Keratinocyte (primary cell): ENCODE data around the gene MAP7D3. TPM values are rescaled to one million over a fixed set of nuclear protein-coding genes. Genes with fewer than 3 reads are reported as not detected.

Experiments used
- DNase-seq: peaks from one replicate; pipeline ENCODE4 v3.0.0-alpha.2; 2011; ENCODE audit warnings: low read depth, missing footprints, low spot score
- FAIRE-seq: peaks from 2 replicates; lab custom pipeline; 2011; peaks lifted over from hg19 to GRCh38; lab: Jason Lieb, UNC
- H2AFZ ChIP-seq: 2 replicates; pipeline ENCODE4 v1.6.0; 2012; ENCODE audit warnings: low read length, control low read depth, inconsistent platforms; ENCODE audit not compliant: control insufficient read depth
- H3K27ac ChIP-seq: 2 replicates; pipeline ENCODE4 v1.5.1; 2011; ENCODE audit warnings: low read length; ENCODE audit not compliant: control insufficient read depth, insufficient read depth
- H3K27me3 ChIP-seq: 3 replicates; pipeline ENCODE4 v1.6.0; 2011; ENCODE audit warnings: low read length; ENCODE audit not compliant: control insufficient read depth, insufficient read depth; ENCODE audit errors: extremely low read depth
- H3K36me3 ChIP-seq, 2 experiments: 2 replicates in 1 of 2; 3 replicates in 1 of 2; pipeline ENCODE4 v1.5.1; 2011; ENCODE audit warnings: low read length in 2 of 2, mild to moderate bottlenecking in 1 of 2; ENCODE audit not compliant: control insufficient read depth in 2 of 2, insufficient read depth in 2 of 2; ENCODE audit errors: extremely low read depth in 1 of 2
- H3K4me1 ChIP-seq: 3 replicates; pipeline ENCODE4 v1.5.1; 2011; ENCODE audit warnings: low read length; ENCODE audit not compliant: control insufficient read depth, insufficient read depth; ENCODE audit errors: extremely low read depth
- H3K4me2 ChIP-seq: 3 replicates; pipeline ENCODE4 v1.6.0; 2011; ENCODE audit warnings: low read depth, low read length; ENCODE audit not compliant: control insufficient read depth, insufficient read depth; ENCODE audit errors: extremely low read depth
- H3K4me3 ChIP-seq, 3 experiments: fragments of 200-600 bp in 1 of 3; sonication (generic) in 1 of 3; 2 replicates in 2 of 3; 3 replicates in 1 of 3; pipeline ENCODE4 v1.5.1; 2011 to 2016; ENCODE audit warnings: low read length in 3 of 3, mild to moderate bottlenecking in 3 of 3, control low read depth in 2 of 3, inconsistent platforms in 1 of 3, low read depth in 1 of 3, mixed read lengths in 1 of 3, mixed run types in 1 of 3, moderate library complexity in 1 of 3; ENCODE audit not compliant: control insufficient read depth in 2 of 3, insufficient read depth in 2 of 3; ENCODE audit errors: extremely low read depth in 1 of 3
- H3K79me2 ChIP-seq: 2 replicates; pipeline ENCODE4 v1.6.0; 2012; ENCODE audit warnings: low read length; ENCODE audit not compliant: control insufficient read depth, insufficient read depth
- H3K9ac ChIP-seq: 3 replicates; pipeline ENCODE4 v1.6.0; 2011; ENCODE audit warnings: low read length; ENCODE audit not compliant: control insufficient read depth, insufficient read depth; ENCODE audit errors: extremely low read depth
- H3K9me1 ChIP-seq: 3 replicates; pipeline ENCODE4 v1.6.0; 2011; ENCODE audit warnings: low read length; ENCODE audit not compliant: control insufficient read depth, insufficient read depth; ENCODE audit errors: extremely low read depth
- H3K9me3 ChIP-seq: 2 replicates; pipeline ENCODE4 v1.5.1; 2012; ENCODE audit warnings: low read depth, low read length; ENCODE audit not compliant: control insufficient read depth
- H4K20me1 ChIP-seq: 3 replicates; pipeline ENCODE4 v1.6.0; 2011; ENCODE audit warnings: low read length; ENCODE audit not compliant: control insufficient read depth, insufficient read depth; ENCODE audit errors: extremely low read depth
- CTCF ChIP-seq, 3 experiments: IDR thresholded peaks in 1 of 3; conservative IDR thresholded peaks in 1 of 3; optimal IDR thresholded peaks in 1 of 3; 2 replicates in 2 of 3; 3 replicates in 1 of 3; pipeline versions ENCODE3 to v1.5.1; 2011; ENCODE audit warnings: low read length in 3 of 3, mild to moderate bottlenecking in 3 of 3, moderate library complexity in 2 of 3, control low read depth in 1 of 3, inconsistent platforms in 1 of 3; ENCODE audit not compliant: insufficient read depth in 2 of 3; ENCODE audit errors: extremely low read depth in 1 of 3
- EZH2 ChIP-seq: IDR thresholded peaks from one replicate; pipeline ENCODE4 v1.6.1; 2012; ENCODE audit warnings: inconsistent platforms, mild to moderate bottlenecking, low read length, moderate library complexity
- dilution Hi-C: fragments of 300-500 bp; cut with MboI; formaldehyde crosslinking; loops from one replicate; pipeline ENCODE4 v1.7.0; 2020; ENCODE audit warnings: low sequenced_read_pairs; ENCODE audit not compliant: extremely low pct_ligation_motif_present
- polyA plus RNA-seq, 5 experiments: library from polyadenylated mRNA; depleted of rRNA in 3 of 5; stranded (reverse) in 3 of 5; stranded (forward) in 1 of 5; unstranded in 1 of 5; fragments of >200 nt; gene quantifications; 1 replicate in 1 of 5; 2 replicates in 3 of 5; 3 replicates in 1 of 5; pipeline versions ENCODE4 v1.2.1 to v1.2.3, GENCODE V29; 2011 to 2012; ENCODE audit warnings: missing spikeins in 2 of 5, low read depth in 1 of 5, low replicate concordance in 1 of 5

MAP7D3 gene
- polyA plus RNA-seq, 1 donor (not counting 4 experiments of a cell fraction or from before 2014, with no cell fraction given): 13.6 TPM

GRCh38 chrX:136255541-136255940 lies 4.3 kb upstream of the MAP7D3 start:
- dilution Hi-C loops: no loop called here
- Histone ChIP-seq H3K9me3 (no peaks in the 10 kb centered on the region), H3K4me2 (no peak overlapping the region), H3K4me3 (no peak overlapping the region), H3K9me1 (no peaks in the 10 kb centered on the region), H3K27ac (no peak overlapping the region), H3K36me3 (no peaks in the 10 kb centered on the region), H4K20me1 (no peaks in the 10 kb centered on the region), H3K79me2 (no peaks in the 10 kb centered on the region), H2AFZ (no peak overlapping the region), H3K27me3 (no peaks in the 10 kb centered on the region), H3K4me1 (peaks cover 12% of the 10 kb centered on the region), H3K9ac (no peak overlapping the region)
- no peak for TF ChIP-seq EZH2
- TF ChIP-seq CTCF (optimal IDR thresholded peaks at IDR 0.05 in 1 of 3, IDR thresholded peaks at IDR 0.05 in 1 of 3, conservative IDR thresholded peaks at IDR 0.05 in 1 of 3; ENCODE audit: extremely low read depth in 1 of 3, insufficient read depth in 2 of 3, low read length in 3 of 3): no peak
- FAIRE-seq (no peak), DNase-seq (no peak)

GRCh38 chrX:136250191-136251040 lies 784 bp downstream of the MAP7D3 start:
- H2AFZ ChIP-seq: peak overlapping the region; percentile 36
- FAIRE-seq: no peak
- peak overlapping the region; percentile 70 for H3K9ac ChIP-seq
- H3K9me3 ChIP-seq: no peaks in the 10 kb centered on the region
- H3K4me2 ChIP-seq: peak overlapping the region; percentile 68
- H3K27me3 ChIP-seq: no peaks in the 10 kb centered on the region
- H4K20me1 ChIP-seq: no peaks in the 10 kb centered on the region
- dilution Hi-C loops: no loop called here
- H3K9me1 ChIP-seq: no peaks in the 10 kb centered on the region
- H3K79me2 ChIP-seq: peaks cover 2% of the 10 kb centered on the region
- peak overlapping the region; percentile 49 for H3K27ac ChIP-seq
- DNase-seq: no peak
- no peaks in the 10 kb centered on the region for H3K36me3 ChIP-seq
- peak overlapping the region; percentile 62 to 72 (median 65) for H3K4me3 ChIP-seq
- TF ChIP-seq EZH2 (no peak), CTCF (optimal IDR thresholded peaks at IDR 0.05 in 1 of 3, IDR thresholded peaks at IDR 0.05 in 1 of 3, conservative IDR thresholded peaks at IDR 0.05 in 1 of 3; ENCODE audit: extremely low read depth in 1 of 3, insufficient read depth in 2 of 3, low read length in 3 of 3) (no peak)
- peaks cover 3% of the 10 kb centered on the region for H3K4me1 ChIP-seq
